ENCODE results near the gene SMCO2. TPM values are rescaled to one million over a fixed set of nuclear protein-coding genes. Genes with fewer than 3 reads are reported as not detected.

The SMCO2 gene
- total and polyA plus RNA-seq, 2 of the 13 experiments (the other 11 are each of a cell fraction or from before 2014, with no cell fraction given): 0.15 TPM; not detected in 1

DNA sequence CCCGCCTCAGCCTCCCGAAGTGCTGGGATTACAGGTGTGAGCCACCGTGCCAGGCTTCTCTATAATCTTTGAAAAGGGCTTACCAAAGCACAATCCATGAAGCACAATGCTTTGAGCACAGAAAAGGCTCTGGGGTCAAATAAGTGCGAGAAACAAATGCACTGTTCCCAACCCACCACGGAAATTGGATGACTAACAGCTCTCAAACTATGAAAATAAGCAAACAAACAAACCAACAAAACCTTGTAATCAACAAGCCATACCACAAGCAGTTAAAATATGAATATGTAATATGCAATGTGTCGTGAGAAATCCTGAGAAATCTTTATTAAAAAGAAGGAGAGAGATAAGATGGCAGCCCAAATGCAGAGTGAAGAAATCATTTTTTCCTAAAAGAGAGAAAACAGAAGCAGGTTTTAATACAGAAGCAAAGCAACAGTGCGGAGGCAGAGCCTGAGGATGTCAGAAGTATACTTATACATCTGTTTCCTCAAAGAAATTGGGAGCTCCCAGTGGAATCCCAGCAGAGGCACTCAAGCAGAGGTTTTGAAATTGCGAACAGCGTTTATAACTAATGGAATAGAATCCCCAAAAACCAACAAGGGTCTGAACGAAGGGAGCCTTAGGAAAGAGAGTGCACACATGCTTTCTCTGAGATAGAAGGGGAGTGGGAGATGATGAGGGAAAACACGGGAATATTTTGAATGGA is 17.1 kb downstream of the SMCO2 start (continued):
- TF ChIP-seq, protein P1, sequence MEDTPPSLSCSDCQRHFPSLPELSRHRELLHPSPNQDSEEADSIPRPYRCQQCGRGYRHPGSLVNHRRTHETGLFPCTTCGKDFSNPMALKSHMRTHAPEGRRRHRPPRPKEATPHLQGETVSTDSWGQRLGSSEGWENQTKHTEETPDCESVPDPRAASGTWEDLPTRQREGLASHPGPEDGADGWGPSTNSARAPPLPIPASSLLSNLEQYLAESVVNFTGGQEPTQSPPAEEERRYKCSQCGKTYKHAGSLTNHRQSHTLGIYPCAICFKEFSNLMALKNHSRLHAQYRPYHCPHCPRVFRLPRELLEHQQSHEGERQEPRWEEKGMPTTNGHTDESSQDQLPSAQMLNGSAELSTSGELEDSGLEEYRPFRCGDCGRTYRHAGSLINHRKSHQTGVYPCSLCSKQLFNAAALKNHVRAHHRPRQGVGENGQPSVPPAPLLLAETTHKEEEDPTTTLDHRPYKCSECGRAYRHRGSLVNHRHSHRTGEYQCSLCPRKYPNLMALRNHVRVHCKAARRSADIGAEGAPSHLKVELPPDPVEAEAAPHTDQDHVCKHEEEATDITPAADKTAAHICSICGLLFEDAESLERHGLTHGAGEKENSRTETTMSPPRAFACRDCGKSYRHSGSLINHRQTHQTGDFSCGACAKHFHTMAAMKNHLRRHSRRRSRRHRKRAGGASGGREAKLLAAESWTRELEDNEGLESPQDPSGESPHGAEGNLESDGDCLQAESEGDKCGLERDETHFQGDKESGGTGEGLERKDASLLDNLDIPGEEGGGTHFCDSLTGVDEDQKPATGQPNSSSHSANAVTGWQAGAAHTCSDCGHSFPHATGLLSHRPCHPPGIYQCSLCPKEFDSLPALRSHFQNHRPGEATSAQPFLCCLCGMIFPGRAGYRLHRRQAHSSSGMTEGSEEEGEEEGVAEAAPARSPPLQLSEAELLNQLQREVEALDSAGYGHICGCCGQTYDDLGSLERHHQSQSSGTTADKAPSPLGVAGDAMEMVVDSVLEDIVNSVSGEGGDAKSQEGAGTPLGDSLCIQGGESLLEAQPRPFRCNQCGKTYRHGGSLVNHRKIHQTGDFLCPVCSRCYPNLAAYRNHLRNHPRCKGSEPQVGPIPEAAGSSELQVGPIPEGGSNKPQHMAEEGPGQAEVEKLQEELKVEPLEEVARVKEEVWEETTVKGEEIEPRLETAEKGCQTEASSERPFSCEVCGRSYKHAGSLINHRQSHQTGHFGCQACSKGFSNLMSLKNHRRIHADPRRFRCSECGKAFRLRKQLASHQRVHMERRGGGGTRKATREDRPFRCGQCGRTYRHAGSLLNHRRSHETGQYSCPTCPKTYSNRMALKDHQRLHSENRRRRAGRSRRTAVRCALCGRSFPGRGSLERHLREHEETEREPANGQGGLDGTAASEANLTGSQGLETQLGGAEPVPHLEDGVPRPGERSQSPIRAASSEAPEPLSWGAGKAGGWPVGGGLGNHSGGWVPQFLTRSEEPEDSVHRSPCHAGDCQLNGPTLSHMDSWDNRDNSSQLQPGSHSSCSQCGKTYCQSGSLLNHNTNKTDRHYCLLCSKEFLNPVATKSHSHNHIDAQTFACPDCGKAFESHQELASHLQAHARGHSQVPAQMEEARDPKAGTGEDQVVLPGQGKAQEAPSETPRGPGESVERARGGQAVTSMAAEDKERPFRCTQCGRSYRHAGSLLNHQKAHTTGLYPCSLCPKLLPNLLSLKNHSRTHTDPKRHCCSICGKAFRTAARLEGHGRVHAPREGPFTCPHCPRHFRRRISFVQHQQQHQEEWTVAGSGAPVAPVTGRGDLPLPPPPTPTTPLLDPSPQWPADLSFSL (CRISPR knock-in tag; IDR thresholded peaks at IDR 0.05): no peak
- TF ChIP-seq, protein P2, sequence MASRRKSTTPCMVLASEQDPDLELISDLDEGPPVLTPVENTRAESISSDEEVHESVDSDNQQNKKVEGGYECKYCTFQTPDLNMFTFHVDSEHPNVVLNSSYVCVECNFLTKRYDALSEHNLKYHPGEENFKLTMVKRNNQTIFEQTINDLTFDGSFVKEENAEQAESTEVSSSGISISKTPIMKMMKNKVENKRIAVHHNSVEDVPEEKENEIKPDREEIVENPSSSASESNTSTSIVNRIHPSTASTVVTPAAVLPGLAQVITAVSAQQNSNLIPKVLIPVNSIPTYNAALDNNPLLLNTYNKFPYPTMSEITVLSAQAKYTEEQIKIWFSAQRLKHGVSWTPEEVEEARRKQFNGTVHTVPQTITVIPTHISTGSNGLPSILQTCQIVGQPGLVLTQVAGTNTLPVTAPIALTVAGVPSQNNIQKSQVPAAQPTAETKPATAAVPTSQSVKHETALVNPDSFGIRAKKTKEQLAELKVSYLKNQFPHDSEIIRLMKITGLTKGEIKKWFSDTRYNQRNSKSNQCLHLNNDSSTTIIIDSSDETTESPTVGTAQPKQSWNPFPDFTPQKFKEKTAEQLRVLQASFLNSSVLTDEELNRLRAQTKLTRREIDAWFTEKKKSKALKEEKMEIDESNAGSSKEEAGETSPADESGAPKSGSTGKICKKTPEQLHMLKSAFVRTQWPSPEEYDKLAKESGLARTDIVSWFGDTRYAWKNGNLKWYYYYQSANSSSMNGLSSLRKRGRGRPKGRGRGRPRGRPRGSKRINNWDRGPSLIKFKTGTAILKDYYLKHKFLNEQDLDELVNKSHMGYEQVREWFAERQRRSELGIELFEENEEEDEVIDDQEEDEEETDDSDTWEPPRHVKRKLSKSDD (CRISPR knock-in tag; IDR thresholded peaks at IDR 0.05; ENCODE audit: low read depth): no peak
- TF ChIP-seq, protein P3, sequence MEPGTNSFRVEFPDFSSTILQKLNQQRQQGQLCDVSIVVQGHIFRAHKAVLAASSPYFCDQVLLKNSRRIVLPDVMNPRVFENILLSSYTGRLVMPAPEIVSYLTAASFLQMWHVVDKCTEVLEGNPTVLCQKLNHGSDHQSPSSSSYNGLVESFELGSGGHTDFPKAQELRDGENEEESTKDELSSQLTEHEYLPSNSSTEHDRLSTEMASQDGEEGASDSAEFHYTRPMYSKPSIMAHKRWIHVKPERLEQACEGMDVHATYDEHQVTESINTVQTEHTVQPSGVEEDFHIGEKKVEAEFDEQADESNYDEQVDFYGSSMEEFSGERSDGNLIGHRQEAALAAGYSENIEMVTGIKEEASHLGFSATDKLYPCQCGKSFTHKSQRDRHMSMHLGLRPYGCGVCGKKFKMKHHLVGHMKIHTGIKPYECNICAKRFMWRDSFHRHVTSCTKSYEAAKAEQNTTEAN (CRISPR knock-in tag; conservative IDR thresholded peaks at IDR 0.05): no peak
- TF ChIP-seq ZNF883 (CRISPR knock-in tag; IDR thresholded peaks at IDR 0.05; ENCODE audit: not compliant biosample characterization) (no peak), JUN (CRISPR knock-in tag; IDR thresholded peaks at IDR 0.05) (no peak), ELF4 (CRISPR knock-in tag; IDR thresholded peaks at IDR 0.05; ENCODE audit: borderline replicate concordance) (no peak), ZNF256 (CRISPR knock-in tag; conservative IDR thresholded peaks at IDR 0.05) (no peak), ZEB1 (IDR thresholded peaks at IDR 0.05; ENCODE audit: insufficient replicate concordance, low read depth) (no peak), HDAC6 (IDR thresholded peaks at IDR 0.05; ENCODE audit: low read depth, low read length) (no peak), MEIS2 (CRISPR knock-in tag; IDR thresholded peaks at IDR 0.05) (no peak), GABPA (IDR thresholded peaks at IDR 0.05; ENCODE audit: low read depth, low read length) (no peak), GABPA (CRISPR knock-in tag; IDR thresholded peaks at IDR 0.05; ENCODE audit: low read depth) (no peak)
- TF ChIP-seq, protein P4, sequence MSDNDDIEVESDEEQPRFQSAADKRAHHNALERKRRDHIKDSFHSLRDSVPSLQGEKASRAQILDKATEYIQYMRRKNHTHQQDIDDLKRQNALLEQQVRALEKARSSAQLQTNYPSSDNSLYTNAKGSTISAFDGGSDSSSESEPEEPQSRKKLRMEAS (IDR thresholded peaks at IDR 0.05): no peak

All from HepG2 (cell line).